Hepatocyte (in vitro differentiated cells): ENCODE results near the gene ZNF117. TPM values are rescaled to one million over a fixed set of nuclear protein-coding genes. Genes with fewer than 3 reads are reported as not detected.
A peak's percentile ranks its signal among the peaks of the same experiment; 100 is the strongest.
"Not testable (repeated sequence)": the region's sequence is repeated elsewhere in the genome, so short reads cannot be mapped to it uniquely, and the experiment has no call there.

ENCODE experiments used
- DNase-seq: peaks from one replicate; pipeline ENCODE4 v3.0.0-alpha.2; 2016; ENCODE audit warnings: low spot score
- H2AFZ ChIP-seq: fragments of 200-600 bp; sonication (generic); 2 replicates; pipeline ENCODE4 v1.6.0; 2016; ENCODE audit warnings: antibody characterized with exemption, mild to moderate bottlenecking
- H3K27ac ChIP-seq: fragments of 200-600 bp; sonication (generic); 2 replicates; pipeline ENCODE4 v1.5.1; 2016; ENCODE audit warnings: mild to moderate bottlenecking
- H3K27me3 ChIP-seq: fragments of 200-600 bp; sonication (generic); 2 replicates; pipeline ENCODE4 v1.6.1; 2016
- H3K36me3 ChIP-seq: fragments of 200-600 bp; sonication (generic); replicated peaks from 2 replicates; pipeline ENCODE4 v1.5.1; 2016; ENCODE audit warnings: low read depth; ENCODE audit not compliant: insufficient read depth
- H3K4me1 ChIP-seq: fragments of 200-600 bp; sonication (generic); 2 replicates; pipeline ENCODE4 v1.5.1; 2016; ENCODE audit warnings: mild to moderate bottlenecking, moderate library complexity; ENCODE audit not compliant: insufficient read depth
- H3K4me2 ChIP-seq: fragments of 200-600 bp; sonication (generic); 2 replicates; pipeline ENCODE4 v1.6.0; 2016
- H3K4me3 ChIP-seq: fragments of 200-600 bp; sonication (generic); 2 replicates; pipeline ENCODE4 v1.5.1; 2016; ENCODE audit warnings: mild to moderate bottlenecking
- H3K79me2 ChIP-seq: fragments of 200-600 bp; sonication (generic); 2 replicates; pipeline ENCODE4 v1.6.0; 2017; ENCODE audit warnings: mild to moderate bottlenecking
- H3K9me2 ChIP-seq: fragments of 200-600 bp; sonication (generic); replicated peaks from 2 replicates; pipeline ENCODE4 v1.6.0; 2017; ENCODE audit warnings: mild to moderate bottlenecking; ENCODE audit not compliant: insufficient read depth
- H3K9me3 ChIP-seq: fragments of 200-600 bp; sonication (generic); 2 replicates; pipeline ENCODE4 v1.5.1; 2016; ENCODE audit warnings: low read depth, mild to moderate bottlenecking
- H4K20me1 ChIP-seq: fragments of 200-600 bp; sonication (generic); 2 replicates; pipeline ENCODE4 v1.6.0; 2016; ENCODE audit warnings: mild to moderate bottlenecking; ENCODE audit not compliant: insufficient read depth, poor library complexity, severe bottlenecking
- CTCF ChIP-seq: fragments of 200-600 bp; sonication (generic); IDR thresholded peaks from 2 replicates; pipeline ENCODE4 v1.5.1; 2016; ENCODE audit warnings: antibody characterized with exemption, mild to moderate bottlenecking; ENCODE audit not compliant: poor library complexity
- EZH2 ChIP-seq: fragments of 200-600 bp; sonication (generic); IDR thresholded peaks from 2 replicates; pipeline ENCODE4 v1.6.1; 2016; ENCODE audit warnings: antibody characterized with exemption, mild to moderate bottlenecking, borderline replicate concordance
- EZH2phosphoT487 ChIP-seq: fragments of 200-600 bp; sonication (generic); IDR thresholded peaks from one replicate; pipeline ENCODE4 v1.6.1; 2018; ENCODE audit warnings: antibody characterized with exemption, mild to moderate bottlenecking, low read depth, moderate library complexity; ENCODE audit not compliant: unreplicated experiment, severe bottlenecking
- whole genome bisulfite sequencing: methylation state at CpG from one replicate; pipeline ENCODE4 v1.1.6; 2016; ENCODE audit warnings: low lambda C conversion rate; ENCODE audit errors: missing lambda C conversion rate; 5-methylcytosine and 5-hydroxymethylcytosine counted together
- polyA plus RNA-seq: library from polyadenylated mRNA; unstranded; fragments of >200 nt; fragmentation: Nextera tagmentation; extraction: Ambion mirVana; gene quantifications from 2 replicates; pipeline ENCODE4 v1.2.1, GENCODE V29; 2016
- total RNA-seq: library from RNA; depleted of rRNA; stranded (reverse); fragments of >200 nt; gene quantifications from 2 replicates; pipeline ENCODE4 v1.2.3, GENCODE V29; 2014

ZNF117 gene
- total and polyA plus RNA-seq, 2 experiments from 2014 or later, result 4.1 to 16.8 TPM

- H3K79me2 ChIP-seq, result no peaks in the 10 kb centered on the region
- peaks cover 32% of the 10 kb centered on the region for H3K27me3 ChIP-seq
- peak overlapping the region; percentile 26 for H3K4me3 ChIP-seq
- no peaks in the 10 kb centered on the region for H4K20me1 ChIP-seq
- TF ChIP-seq EZH2 (peak; percentile 38), CTCF (no peak), EZH2phosphoT487 (no peak)
- H3K9me3 ChIP-seq, result no peaks in the 10 kb centered on the region
- H3K9me2 ChIP-seq, result no peaks in the 10 kb centered on the region
- H2AFZ ChIP-seq, result peak overlapping the region; percentile 68
- H3K27ac ChIP-seq, result no peak overlapping the region
- H3K36me3 ChIP-seq, result no peaks in the 10 kb centered on the region
- H3K4me2 ChIP-seq, result peak overlapping the region; percentile 99
- peak; percentile 43 for DNase-seq
- 10% methylated on average over 36 of the region's 59 CpGs for WGBS
- H3K4me1 ChIP-seq, result peaks cover 4% of the 10 kb centered on the region
These were observed 43.4 kb downstream of the ZNF117 start for GRCh38 chr7:64947252-64948000.

DNA sequence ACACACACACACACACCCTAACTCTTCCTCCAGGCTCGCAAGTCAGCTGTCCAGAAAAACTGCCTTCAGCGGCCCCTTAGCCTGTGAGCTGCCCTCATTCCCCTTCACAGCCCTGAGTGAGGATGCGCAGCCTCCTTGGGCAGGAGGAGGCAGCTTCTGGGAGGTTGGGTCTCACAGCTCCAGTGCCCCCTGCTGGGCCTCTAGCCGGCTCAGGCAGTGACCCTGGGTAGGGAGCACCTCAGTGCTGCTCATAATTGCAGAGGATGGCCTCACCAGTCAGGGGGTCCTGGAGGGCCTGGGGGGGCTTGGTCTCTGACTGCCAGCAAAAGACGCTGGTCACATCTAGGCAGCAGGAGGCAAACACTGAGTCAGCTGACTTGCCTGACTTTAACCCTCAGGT lies 44.1 kb downstream of the ZNF117 start:
- Histone ChIP-seq H3K36me3 (no peaks in the 10 kb centered on the region), H3K9me3 (no peaks in the 10 kb centered on the region), H3K9me2 (no peaks in the 10 kb centered on the region), H3K4me2 (peak overlapping the region; percentile 99), H3K4me3 (no peak overlapping the region), H3K27ac (no peak overlapping the region), H3K27me3 (peaks cover 32% of the 10 kb centered on the region), H4K20me1 (no peaks in the 10 kb centered on the region), H2AFZ (peak overlapping the region; percentile 68), H3K4me1 (peaks cover 4% of the 10 kb centered on the region), H3K79me2 (no peaks in the 10 kb centered on the region)
- peak; percentile 25 for TF ChIP-seq CTCF
- no peak for TF ChIP-seq EZH2
- no peak for TF ChIP-seq EZH2phosphoT487
- 47% methylated on average over 5 of the region's 5 CpGs for WGBS
- peak; percentile 30 for DNase-seq

DNA sequence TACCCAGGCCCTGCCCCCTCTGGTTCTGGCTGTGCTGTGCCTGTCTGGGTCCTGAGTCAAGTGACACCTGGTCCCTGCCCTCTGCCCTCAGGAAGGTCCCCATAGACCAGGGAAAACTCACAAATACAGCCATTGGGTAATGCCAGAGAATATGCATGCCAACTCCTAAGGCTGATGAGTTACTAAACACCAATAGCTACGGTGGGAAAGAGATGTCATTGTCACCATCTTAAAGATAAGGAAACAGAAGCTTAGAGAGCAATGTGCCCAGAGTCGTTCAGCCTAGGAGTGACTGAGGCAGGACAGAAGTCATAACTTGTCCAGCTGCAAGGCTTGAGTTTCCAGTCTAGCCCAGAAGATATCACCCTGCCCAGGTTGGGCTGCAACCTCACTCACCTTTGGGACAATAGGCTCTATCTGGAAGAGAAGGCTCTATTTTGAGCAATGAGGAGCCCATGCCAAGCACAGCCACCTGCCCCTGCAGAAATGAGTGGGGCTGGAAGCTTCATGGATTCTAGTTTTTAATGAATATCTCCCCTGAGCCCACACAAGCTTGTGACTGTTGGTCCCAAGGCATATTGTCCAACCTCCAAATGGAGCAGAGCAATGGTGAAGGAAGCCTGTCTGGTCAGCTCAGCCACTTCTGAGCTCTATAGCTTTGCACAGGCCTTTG lies 45.2 kb downstream of the ZNF117 start:
- Histone ChIP-seq H3K36me3 (no peaks in the 10 kb centered on the region), H4K20me1 (no peaks in the 10 kb centered on the region), H3K9me3 (no peaks in the 10 kb centered on the region), H2AFZ (no peak overlapping the region), H3K79me2 (no peaks in the 10 kb centered on the region), H3K9me2 (no peaks in the 10 kb centered on the region), H3K4me3 (no peak overlapping the region), H3K27me3 (peaks cover 32% of the 10 kb centered on the region), H3K27ac (no peak overlapping the region), H3K4me2 (no peak overlapping the region), H3K4me1 (peaks cover 4% of the 10 kb centered on the region)
- no peak for DNase-seq
- no peak for TF ChIP-seq EZH2
- TF ChIP-seq EZH2phosphoT487, result no peak
- no peak for TF ChIP-seq CTCF
- WGBS, result 39% methylated on average over 2 of the region's 2 CpGs

- H2AFZ ChIP-seq, H3K4me3 ChIP-seq, H3K79me2 ChIP-seq, H3K4me1 ChIP-seq, DNase-seq, H3K27ac ChIP-seq, H3K36me3 ChIP-seq, H3K4me2 ChIP-seq, H3K9me3 ChIP-seq, H3K9me2 ChIP-seq, H4K20me1 ChIP-seq: not testable (repeated sequence)
- WGBS, result 91% methylated on average over 5 of the region's 5 CpGs
- H3K27me3 ChIP-seq, result peaks cover 32% of the 10 kb centered on the region
These were observed 46.0 kb downstream of the ZNF117 start for GRCh38 chr7:64944667-64945502.

GRCh38 chr7:64940021-64940420 lies 50.8 kb downstream of the ZNF117 start:
- H3K27me3 ChIP-seq, H3K4me2 ChIP-seq, H3K4me1 ChIP-seq, H3K36me3 ChIP-seq, H3K27ac ChIP-seq, H4K20me1 ChIP-seq, DNase-seq, H3K4me3 ChIP-seq, H2AFZ ChIP-seq, H3K9me3 ChIP-seq, H3K79me2 ChIP-seq, H3K9me2 ChIP-seq: not testable (repeated sequence)
- whole genome bisulfite sequencing, result 95% methylated on average over 6 of the region's 6 CpGs
